Measurements from ENCODE around the gene SPPL2B. TPM values are rescaled to one million over a fixed set of nuclear protein-coding genes. Genes with fewer than 3 reads are reported as not detected.
"Not testable (repeated sequence)": the region's sequence is repeated elsewhere in the genome, so short reads cannot be mapped to it uniquely, and the experiment has no call there.

SPPL2B gene
- total RNA-seq, 2 donors from 2014 or later, result 75.8 to 202 TPM

DNA sequence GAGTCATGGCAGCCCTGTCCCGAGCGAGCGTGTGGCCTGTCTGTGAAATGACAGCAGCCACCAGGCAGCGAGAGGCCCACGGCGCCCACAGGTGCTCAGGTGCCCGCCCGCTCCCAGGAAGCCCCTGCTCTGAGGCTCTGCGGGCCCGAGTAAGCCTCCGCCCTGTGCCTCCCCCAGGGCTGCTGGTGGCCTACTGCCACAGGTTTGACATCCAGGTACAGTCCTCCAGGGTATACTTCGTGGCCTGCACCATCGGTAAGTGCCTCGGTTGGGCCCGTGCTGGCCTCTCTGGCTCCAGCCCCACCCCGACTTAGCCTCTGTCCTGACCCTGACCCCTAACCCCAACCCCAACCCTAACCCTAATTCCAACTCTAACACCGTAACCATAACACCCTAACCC is 16.6 kb downstream of the SPPL2B start:
- ATAC-seq, result no peak
- H3K36me3 ChIP-seq (replicated peaks in 1 of 2; ENCODE audit: insufficient read depth in 1 of 2, low read depth in 2 of 2), result peaks cover 0 to 8% of the 10 kb centered on the region in 2 donors
- no peaks in the 10 kb centered on the region for H3K4me1 ChIP-seq
- H3K4me3 ChIP-seq, result no peak overlapping the region
- no peak for DNase-seq
- no peaks in the 10 kb centered on the region for H3K9me3 ChIP-seq
- H3K27ac ChIP-seq, result no peak overlapping the region
- no peaks in the 10 kb centered on the region for H3K27me3 ChIP-seq
- WGBS, 2 donors, result 95 to 96% methylated on average over 6 to 17 of the region's 17 CpGs
- intact Hi-C loops (cut with DNase I), result no loop called here
- no peak for TF ChIP-seq CTCF (IDR thresholded peaks at IDR 0.05)

DNA sequence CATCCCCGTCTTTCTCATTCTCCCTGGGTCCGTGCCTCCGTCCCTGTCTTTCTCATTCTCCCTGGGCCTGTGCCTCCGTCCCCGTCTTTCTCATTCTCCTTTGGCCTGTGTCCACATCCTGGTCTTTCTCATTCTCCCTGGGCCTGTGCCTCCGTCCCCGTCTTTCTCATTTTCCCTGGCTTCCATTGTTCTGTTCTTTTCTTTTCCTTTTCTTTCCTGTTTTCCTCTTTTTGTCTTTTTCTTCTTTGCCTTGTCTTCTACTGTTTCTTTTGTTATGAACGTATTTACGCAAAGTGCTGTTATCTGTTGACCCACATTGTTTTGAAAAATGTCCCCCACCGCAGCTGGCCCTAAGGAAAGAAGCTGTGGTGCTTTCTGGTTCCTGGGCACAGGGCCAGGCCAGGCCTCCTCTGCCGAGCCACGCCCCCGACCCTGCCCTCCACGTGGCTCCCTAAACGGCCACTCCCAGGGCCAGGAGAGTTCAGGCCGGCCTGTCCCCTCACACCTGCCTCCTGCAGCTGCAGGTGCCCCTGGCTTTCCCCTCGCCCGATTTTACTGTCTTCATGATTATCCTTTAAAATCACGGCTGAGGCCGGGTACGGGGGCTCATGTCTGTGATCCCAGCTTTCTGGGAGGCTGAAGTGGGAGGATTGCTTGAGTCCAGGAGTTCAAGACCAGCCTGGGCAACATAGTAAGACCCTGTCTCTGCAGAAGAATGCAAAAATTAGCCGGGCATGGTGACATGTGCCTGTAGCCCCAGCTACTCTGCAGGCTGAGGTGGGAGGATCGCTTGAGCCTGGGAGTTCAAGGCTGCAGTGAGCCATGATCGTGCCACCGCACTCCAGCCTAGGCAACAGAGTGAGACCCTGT is 17.5 kb downstream of the SPPL2B start:
- H3K4me1 ChIP-seq, result no peaks in the 10 kb centered on the region
- H3K27ac ChIP-seq, result no peak overlapping the region
- H3K4me3 ChIP-seq, result no peak overlapping the region
- intact Hi-C loops (cut with DNase I), result no loop called here
- peaks cover 0 to 8% of the 10 kb centered on the region in 2 donors for H3K36me3 ChIP-seq (replicated peaks in 1 of 2; ENCODE audit: insufficient read depth in 1 of 2, low read depth in 2 of 2)
- H3K27me3 ChIP-seq, result no peaks in the 10 kb centered on the region
- DNase-seq, result peak in 3 of 4 donors; percentile 61 to 83 (median 72)
- ATAC-seq, result peak; percentile 52
- TF ChIP-seq CTCF (IDR thresholded peaks at IDR 0.05) (no peak), POLR2A (IDR thresholded peaks at IDR 0.05) (no peak)
- no peaks in the 10 kb centered on the region for H3K9me3 ChIP-seq
- WGBS, 2 donors, result 58 to 66% methylated on average over 19 to 25 of the region's 25 CpGs

GRCh38 chr19:2349818-2350217 is 21.3 kb downstream of the SPPL2B start:
- DNase-seq; ATAC-seq; H3K36me3 ChIP-seq (replicated peaks in 1 of 2; ENCODE audit: insufficient read depth in 1 of 2, low read depth in 2 of 2); intact Hi-C loops (cut with DNase I); H3K9me3 ChIP-seq; H3K4me1 ChIP-seq; H3K27ac ChIP-seq; H3K4me3 ChIP-seq; H3K27me3 ChIP-seq: not testable (repeated sequence)
- WGBS, 2 donors, result 90 to 95% methylated on average over 24 of the region's 24 CpGs

- TF ChIP-seq POLR2A (IDR thresholded peaks at IDR 0.05) (no peak), CTCF (IDR thresholded peaks at IDR 0.05) (no peak)
- Histone ChIP-seq H3K9me3 (no peaks in the 10 kb centered on the region), H3K27ac (no peak overlapping the region), H3K4me1 (no peaks in the 10 kb centered on the region), H3K36me3 (replicated peaks in 1 of 2; ENCODE audit: insufficient read depth in 1 of 2, low read depth in 2 of 2) (no peaks in the 10 kb centered on the region), H3K27me3 (no peaks in the 10 kb centered on the region), H3K4me3 (no peak overlapping the region)
- DNase-seq (no peak), ATAC-seq (no peak)
- intact Hi-C loops (cut with DNase I), result no loop called here
- WGBS, 2 donors, result 89 to 94% methylated on average over 9 to 16 of the region's 16 CpGs
Measured at GRCh38 chr19:2350656-2351055, 22.2 kb downstream of the SPPL2B start.

- no peaks in the 10 kb centered on the region for H3K27me3 ChIP-seq
- no peaks in the 10 kb centered on the region for H3K36me3 ChIP-seq (replicated peaks in 1 of 2; ENCODE audit: insufficient read depth in 1 of 2, low read depth in 2 of 2)
- no peak overlapping the region for H3K27ac ChIP-seq
- H3K4me3 ChIP-seq, result no peak overlapping the region
- ATAC-seq (no peak), DNase-seq (no peak)
- 92% methylated on average over 23 of the region's 28 CpGs; no CpG with 5 or more reads in 1 of the 2 donors for WGBS, 2 donors
- TF ChIP-seq CTCF (IDR thresholded peaks at IDR 0.05), result no peak
- H3K4me1 ChIP-seq, result no peaks in the 10 kb centered on the region
- intact Hi-C loops (cut with DNase I), result no loop called here
- H3K9me3 ChIP-seq, result no peaks in the 10 kb centered on the region
Measured at GRCh38 chr19:2351591-2351990, 23.1 kb downstream of the SPPL2B start.

All from body of pancreas (tissue), 4 donors.